ENCODE results near the gene OR1N1. TPM values are rescaled to one million over a fixed set of nuclear protein-coding genes. Genes with fewer than 3 reads are reported as not detected.

OR1N1 gene
- total RNA-seq, 1 experiment from 2014 or later = not detected

Other genes with a start within 250 kb of the OR1N1 start
- gene PTGS1, start 156.3 kb downstream of the OR1N1 start, total RNA-seq (2014; rRNA removed; shearing (Covaris generic)) = 10.1 and 11.5 TPM in 2 replicates
- not detected in 2 replicates for gene OR1J1, start 49.4 kb downstream of the OR1N1 start, total RNA-seq (2014; rRNA removed; shearing (Covaris generic))
- not detected in 2 replicates for gene OR1J2, start 16.5 kb downstream of the OR1N1 start, total RNA-seq (2014; rRNA removed; shearing (Covaris generic))
- not detected in 2 replicates for gene OR1J4, start 8.2 kb downstream of the OR1N1 start, total RNA-seq (2014; rRNA removed; shearing (Covaris generic))
- not detected in 2 replicates for gene OR1N2, start 25.8 kb upstream of the OR1N1 start, total RNA-seq (2014; rRNA removed; shearing (Covaris generic))
- not detected in 2 replicates for gene OR1L8, start 56.1 kb upstream of the OR1N1 start, total RNA-seq (2014; rRNA removed; shearing (Covaris generic))
- gene OR1Q1, start 87.4 kb upstream of the OR1N1 start, total RNA-seq (2014; rRNA removed; shearing (Covaris generic)) = not detected in 2 replicates
- not detected in 2 replicates for gene OR1B1, start 130.3 kb upstream of the OR1N1 start, total RNA-seq (2014; rRNA removed; shearing (Covaris generic))
- not detected in 2 replicates for gene OR1L1, start 134.4 kb upstream of the OR1N1 start, total RNA-seq (2014; rRNA removed; shearing (Covaris generic))
- gene OR1L3, start 147.8 kb upstream of the OR1N1 start, total RNA-seq (2014; rRNA removed; shearing (Covaris generic)) = not detected in 2 replicates
- not detected in 2 replicates for gene OR1L4, start 196.7 kb upstream of the OR1N1 start, total RNA-seq (2014; rRNA removed; shearing (Covaris generic))
- not detected in 2 replicates for gene OR1L6, start 215.0 kb upstream of the OR1N1 start, total RNA-seq (2014; rRNA removed; shearing (Covaris generic))